Hematopoietic multipotent progenitor cell treated with erythropoietin and hydrocortisone succinate and interleukin-3 and kit ligand, for 17 days (in vitro differentiated cells): ENCODE results near the gene MGAT4A.
"Not testable (repeated sequence)": the region's sequence is repeated elsewhere in the genome, so short reads cannot be mapped to it uniquely, and the experiment has no call there.

Experiments used
- DNase-seq: peaks from one replicate; pipeline ENCODE4 v3.0.0-alpha.2; 2015; ENCODE audit warnings: low spot score

The MGAT4A gene

GRCh38 chr2:98759827-98760625 is 29.1 kb upstream of the MGAT4A start:
- DNase-seq = no peak

- no peak for DNase-seq
Measured at GRCh38 chr2:98759338-98759737, 28.4 kb upstream of the MGAT4A start.

- no peak for DNase-seq
Measured at GRCh38 chr2:98757904-98758421, 27.0 kb upstream of the MGAT4A start.

GRCh38 chr2:98753801-98754200 is 22.9 kb upstream of the MGAT4A start:
- DNase-seq = no peak

GRCh38 chr2:98752711-98753110 is 21.8 kb upstream of the MGAT4A start:
- not testable (repeated sequence) for DNase-seq

- DNase-seq = no peak
Measured at GRCh38 chr2:98751748-98752147, 20.8 kb upstream of the MGAT4A start.

GRCh38 chr2:98750593-98751282 is 19.8 kb upstream of the MGAT4A start:
- no peak for DNase-seq

GRCh38 chr2:98749066-98749450 is 18.1 kb upstream of the MGAT4A start:
- no peak for DNase-seq

- no peak for DNase-seq
Measured at GRCh38 chr2:98748292-98749065, 17.5 kb upstream of the MGAT4A start.

- no peak for DNase-seq
Measured at GRCh38 chr2:98747888-98748287, 17.0 kb upstream of the MGAT4A start.

GRCh38 chr2:98746426-98746825 is 15.5 kb upstream of the MGAT4A start:
- DNase-seq = no peak

- DNase-seq = no peak
Measured at GRCh38 chr2:98744595-98744994, 13.7 kb upstream of the MGAT4A start.

GRCh38 chr2:98743835-98744234 is 12.9 kb upstream of the MGAT4A start:
- no peak for DNase-seq

GRCh38 chr2:98739020-98739419 is 8.1 kb upstream of the MGAT4A start:
- DNase-seq = no peak

- no peak for DNase-seq
Measured at GRCh38 chr2:98738304-98738703, 7.4 kb upstream of the MGAT4A start.

- no peak for DNase-seq
Measured at GRCh38 chr2:98737848-98738247, 6.9 kb upstream of the MGAT4A start.

GRCh38 chr2:98736464-98736889 is 5.5 kb upstream of the MGAT4A start:
- DNase-seq = no peak

- DNase-seq = no peak
Measured at GRCh38 chr2:98734823-98735260, 3.9 kb upstream of the MGAT4A start.

- no peak for DNase-seq
Measured at GRCh38 chr2:98734162-98734561, 3.2 kb upstream of the MGAT4A start.

- no peak for DNase-seq
Measured at GRCh38 chr2:98732430-98733051, 1.6 kb upstream of the MGAT4A start.

- DNase-seq = no peak
Measured at GRCh38 chr2:98731894-98732349, 990 bp upstream of the MGAT4A start.

- DNase-seq = no peak
Measured at GRCh38 chr2:98730707-98731040, 258 bp downstream of the MGAT4A start.
